ENCODE results near the gene DOK3.
A peak's percentile ranks its signal among the peaks of the same experiment; 100 is the strongest.

GRCh38 chr5:177554474-177555111 is 45.0 kb upstream of the DOK3 start, which contains the start of gene FAM193B:
- TF ChIP-seq POLR2AphosphoS5 (IDR thresholded peaks at IDR 0.05) = peak; percentile 77 to 92 (median 81)
- peak in 9 of 11 experiments; percentile 18 to 46 (median 30) for TF ChIP-seq CTCF (IDR thresholded peaks at IDR 0.05 in 8 of 11, conservative IDR thresholded peaks at IDR 0.05 in 3 of 11)
- no peak for TF ChIP-seq POLR2A (IDR thresholded peaks at IDR 0.05)
